ENCODE measurements around the gene SNAP47. TPM values are rescaled to one million over a fixed set of nuclear protein-coding genes. Genes with fewer than 3 reads are reported as not detected.

Gene SNAP47
- total and polyA plus RNA-seq, 5 donors from 2014 or later = 26.3 to 60.1 (median 50.4) TPM

- peaks cover 24% of the 10 kb centered on the region for H3K4me1 ChIP-seq (ENCODE audit: control insufficient read depth, insufficient read depth, low read length, poor library complexity, severe bottlenecking)
- peaks cover 5% of the 10 kb centered on the region for H3K36me3 Mint-ChIP-seq
- peak overlapping the region; percentile 56 for H3K27ac ChIP-seq (ENCODE audit: insufficient read depth, low read length, poor library complexity, severe bottlenecking)
- no peaks in the 10 kb centered on the region for H3K9me3 Mint-ChIP-seq
- no peaks in the 10 kb centered on the region for H3K36me3 ChIP-seq (ENCODE audit: control insufficient read depth, insufficient read depth, low read length)
- ATAC-seq (ENCODE audit: low read depth in 2 of 2) = no peak
- H3K4me1 Mint-ChIP-seq = peaks cover 0 to 33% (median 14%) of the 10 kb centered on the region in 4 donors
- peak overlapping the region in 2 of 3 donors; percentile 81 to 86 for H3K27ac Mint-ChIP-seq
- H3K4me3 ChIP-seq (ENCODE audit: low read depth, low read length) = peak overlapping the region; percentile 83
- no peak for DNase-seq
- H3K27me3 Mint-ChIP-seq = no peaks in the 10 kb centered on the region
- H3K27me3 ChIP-seq (ENCODE audit: control insufficient read depth, insufficient read depth, low read length) = no peaks in the 10 kb centered on the region
- H3K9me3 ChIP-seq (ENCODE audit: control insufficient read depth in 2 of 2, low read length in 2 of 2) = no peaks in the 10 kb centered on the region
- peak overlapping the region; percentile 84 to 94 (median 90) for H3K4me3 Mint-ChIP-seq
Observed at GRCh38 chr1:227786673-227787512, 51.7 kb downstream of the SNAP47 start.

- Histone ChIP-seq H3K27ac (ENCODE audit: insufficient read depth, low read length, poor library complexity, severe bottlenecking) (peak overlapping the region; percentile 56), H3K4me3 (ENCODE audit: low read depth, low read length) (peak overlapping the region; percentile 83), H3K36me3 (ENCODE audit: control insufficient read depth, insufficient read depth, low read length) (no peaks in the 10 kb centered on the region), H3K27me3 (ENCODE audit: control insufficient read depth, insufficient read depth, low read length) (no peaks in the 10 kb centered on the region), H3K9me3 (ENCODE audit: control insufficient read depth in 2 of 2, low read length in 2 of 2) (no peaks in the 10 kb centered on the region), H3K4me1 (ENCODE audit: control insufficient read depth, insufficient read depth, low read length, poor library complexity, severe bottlenecking) (peaks cover 24% of the 10 kb centered on the region)
- Mint-ChIP-seq H3K4me3 (peak overlapping the region; percentile 84 to 94 (median 90)), H3K36me3 (peaks cover under 1% of the 10 kb centered on the region), H3K9me3 (no peaks in the 10 kb centered on the region), H3K27me3 (no peaks in the 10 kb centered on the region), H3K27ac (peak overlapping the region in 2 of 3 donors; percentile 81 to 86), H3K4me1 (peaks cover 0 to 34% (median 14%) of the 10 kb centered on the region in 4 donors)
- ATAC-seq (ENCODE audit: low read depth in 2 of 2) = peak; percentile 94 to 96
- peak; percentile 93 to 97 (median 97) for DNase-seq
Observed at GRCh38 chr1:227787513-227788270, 52.5 kb downstream of the SNAP47 start.

GRCh38 chr1:227788271-227789083 is 53.2 kb downstream of the SNAP47 start:
- no peaks in the 10 kb centered on the region for H3K36me3 Mint-ChIP-seq
- H3K9me3 ChIP-seq (ENCODE audit: control insufficient read depth in 2 of 2, low read length in 2 of 2) = no peaks in the 10 kb centered on the region
- DNase-seq (peak in 1 of 3 donors; percentile 81), ATAC-seq (ENCODE audit: low read depth in 2 of 2) (peak; percentile 50 to 57)
- no peaks in the 10 kb centered on the region for H3K9me3 Mint-ChIP-seq
- no peaks in the 10 kb centered on the region for H3K27me3 Mint-ChIP-seq
- H3K4me1 Mint-ChIP-seq = peaks cover 0 to 28% (median 14%) of the 10 kb centered on the region in 4 donors
- H3K4me1 ChIP-seq (ENCODE audit: control insufficient read depth, insufficient read depth, low read length, poor library complexity, severe bottlenecking) = peaks cover 24% of the 10 kb centered on the region
- H3K27me3 ChIP-seq (ENCODE audit: control insufficient read depth, insufficient read depth, low read length) = no peaks in the 10 kb centered on the region
- peak overlapping the region; percentile 84 to 94 (median 90) for H3K4me3 Mint-ChIP-seq
- H3K27ac Mint-ChIP-seq = peak overlapping the region in 2 of 3 donors; percentile 35 to 51
- peak overlapping the region; percentile 59 for H3K4me3 ChIP-seq (ENCODE audit: low read depth, low read length)
- peak overlapping the region; percentile 62 for H3K27ac ChIP-seq (ENCODE audit: insufficient read depth, low read length, poor library complexity, severe bottlenecking)
- no peaks in the 10 kb centered on the region for H3K36me3 ChIP-seq (ENCODE audit: control insufficient read depth, insufficient read depth, low read length)

GRCh38 chr1:227789084-227790033 is 54.1 kb downstream of the SNAP47 start:
- peak overlapping the region; percentile 59 for H3K4me3 ChIP-seq (ENCODE audit: low read depth, low read length)
- no peaks in the 10 kb centered on the region for H3K9me3 ChIP-seq (ENCODE audit: control insufficient read depth in 2 of 2, low read length in 2 of 2)
- H3K27ac Mint-ChIP-seq = peak overlapping the region in 2 of 3 donors; percentile 35 to 79
- no peaks in the 10 kb centered on the region for H3K27me3 ChIP-seq (ENCODE audit: control insufficient read depth, insufficient read depth, low read length)
- peaks cover 24% of the 10 kb centered on the region for H3K4me1 ChIP-seq (ENCODE audit: control insufficient read depth, insufficient read depth, low read length, poor library complexity, severe bottlenecking)
- H3K36me3 ChIP-seq (ENCODE audit: control insufficient read depth, insufficient read depth, low read length) = no peaks in the 10 kb centered on the region
- H3K4me3 Mint-ChIP-seq = peak overlapping the region; percentile 84 to 94 (median 90)
- H3K9me3 Mint-ChIP-seq = no peaks in the 10 kb centered on the region
- no peaks in the 10 kb centered on the region for H3K27me3 Mint-ChIP-seq
- peaks cover 0 to 28% (median 14%) of the 10 kb centered on the region in 4 donors for H3K4me1 Mint-ChIP-seq
- H3K27ac ChIP-seq (ENCODE audit: insufficient read depth, low read length, poor library complexity, severe bottlenecking) = peak overlapping the region; percentile 62
- DNase-seq (no peak), ATAC-seq (ENCODE audit: low read depth in 2 of 2) (no peak)
- H3K36me3 Mint-ChIP-seq = no peaks in the 10 kb centered on the region

GRCh38 chr1:227790034-227790400 is 54.8 kb downstream of the SNAP47 start:
- Mint-ChIP-seq H3K27ac (peak overlapping the region in 1 of 3 donors; percentile 33), H3K4me3 (peak overlapping the region in 2 of 4 donors; percentile 84 to 92), H3K27me3 (no peaks in the 10 kb centered on the region)

GRCh38 chr1:227790868-227791267 is 55.6 kb downstream of the SNAP47 start:
- no peak for ATAC-seq (ENCODE audit: low read depth in 2 of 2)
- peak overlapping the region; percentile 4 to 70 (median 56) for H3K4me3 Mint-ChIP-seq

More at GRCh38 chr1:227790034-227790400, 54.8 kb downstream of the SNAP47 start:
- H3K27ac ChIP-seq (ENCODE audit: insufficient read depth, low read length, poor library complexity, severe bottlenecking) = no peak overlapping the region
- H3K4me3 ChIP-seq (ENCODE audit: low read depth, low read length) = no peak overlapping the region
- Mint-ChIP-seq H3K9me3 (no peaks in the 10 kb centered on the region), H3K4me1 (peaks cover 0 to 28% (median 14%) of the 10 kb centered on the region in 4 donors), H3K36me3 (no peaks in the 10 kb centered on the region)
- no peaks in the 10 kb centered on the region for H3K36me3 ChIP-seq (ENCODE audit: control insufficient read depth, insufficient read depth, low read length)
- ATAC-seq (ENCODE audit: low read depth in 2 of 2) (no peak), DNase-seq (no peak)
- H3K9me3 ChIP-seq (ENCODE audit: control insufficient read depth in 2 of 2, low read length in 2 of 2) = no peaks in the 10 kb centered on the region
- peaks cover 24% of the 10 kb centered on the region for H3K4me1 ChIP-seq (ENCODE audit: control insufficient read depth, insufficient read depth, low read length, poor library complexity, severe bottlenecking)
- no peaks in the 10 kb centered on the region for H3K27me3 ChIP-seq (ENCODE audit: control insufficient read depth, insufficient read depth, low read length)

More at GRCh38 chr1:227790868-227791267, 55.6 kb downstream of the SNAP47 start:
- Histone ChIP-seq H3K36me3 (ENCODE audit: control insufficient read depth, insufficient read depth, low read length) (no peaks in the 10 kb centered on the region), H3K4me3 (ENCODE audit: low read depth, low read length) (no peak overlapping the region), H3K4me1 (ENCODE audit: control insufficient read depth, insufficient read depth, low read length, poor library complexity, severe bottlenecking) (peaks cover 24% of the 10 kb centered on the region), H3K27ac (ENCODE audit: insufficient read depth, low read length, poor library complexity, severe bottlenecking) (no peak overlapping the region), H3K27me3 (ENCODE audit: control insufficient read depth, insufficient read depth, low read length) (no peaks in the 10 kb centered on the region), H3K9me3 (ENCODE audit: control insufficient read depth in 2 of 2, low read length in 2 of 2) (no peaks in the 10 kb centered on the region)
- H3K27ac Mint-ChIP-seq = peak overlapping the region in 2 of 3 donors; percentile 3 to 33
- no peaks in the 10 kb centered on the region for H3K27me3 Mint-ChIP-seq
- no peaks in the 10 kb centered on the region for H3K36me3 Mint-ChIP-seq
- H3K4me1 Mint-ChIP-seq = peaks cover 0 to 28% (median 14%) of the 10 kb centered on the region in 4 donors
- DNase-seq = no peak
- H3K9me3 Mint-ChIP-seq = no peaks in the 10 kb centered on the region
